Esophagus muscularis mucosa (tissue), 4 donors: ENCODE data around the gene DNAJC12. TPM values are rescaled to one million over a fixed set of nuclear protein-coding genes. Genes with fewer than 3 reads are reported as not detected.

Experiments
- DNase-seq: peaks from one replicate; pipeline ENCODE4 v3.0.0-alpha.2; 2017; ENCODE audit errors: extremely low spot score
- H3K27ac ChIP-seq, 4 donors: fragments of 200-600 bp; sonication (generic); replicated peaks in 1 of 4; 1 replicate in 3 of 4; 2 replicates in 1 of 4; pipeline ENCODE4 v1.5.1; 2016 to 2019; ENCODE audit warnings: mild to moderate bottlenecking in 1 of 4
- H3K27me3 ChIP-seq, 4 donors: fragments of 200-600 bp; sonication (generic); one replicate each; pipeline versions ENCODE4 v1.5.1 to v1.6.0; 2016 to 2019
- H3K36me3 ChIP-seq, 4 donors: fragments of 200-600 bp; sonication (generic); one replicate each; pipeline ENCODE4 v1.5.1; 2016 to 2019
- H3K4me1 ChIP-seq, 4 donors: fragments of 200-600 bp; sonication (generic); one replicate each; pipeline ENCODE4 v1.5.1; 2016 to 2019
- H3K4me3 ChIP-seq, 4 donors: fragments of 200-600 bp; sonication (generic); 1 replicate in 2 of 4; 2 replicates in 2 of 4; pipeline ENCODE4 v1.5.1; 2016 to 2019; ENCODE audit warnings: mild to moderate bottlenecking in 4 of 4, moderate library complexity in 1 of 4
- H3K9me3 ChIP-seq, 4 donors: fragments of 200-600 bp; sonication (generic); 1 replicate in 3 of 4; 2 replicates in 1 of 4; pipeline ENCODE4 v1.5.1; 2016 to 2019
- EP300 ChIP-seq: sonication (generic); formaldehyde crosslinking; IDR thresholded peaks from one replicate; pipeline ENCODE4 v1.6.1; 2017; ENCODE audit warnings: antibody characterized with exemption
- POLR2A ChIP-seq: fragments of 450-650 bp; IDR thresholded peaks from one replicate; pipeline ENCODE4 v1.6.1; 2017; ENCODE audit warnings: antibody characterized with exemption, moderate library complexity, mild to moderate bottlenecking, low read depth
- POLR2AphosphoS5 ChIP-seq, 2 donors: sonication (generic); formaldehyde crosslinking; IDR thresholded peaks; one replicate each; pipeline ENCODE4 v1.6.1; 2017; ENCODE audit warnings: antibody characterized with exemption in 2 of 2
- WGBS: methylation state at CpG from one replicate; pipeline ENCODE4 v1.1.5; 2018; 5-methylcytosine and 5-hydroxymethylcytosine counted together
- intact Hi-C: fragments of 100-400 bp; cut with DNase I; formaldehyde crosslinking; loops from one replicate; pipeline ENCODE4 v1.15.1; 2023
- total RNA-seq, 4 donors: library from RNA; depleted of rRNA; stranded (reverse); fragments of >200 nt; gene quantifications; one replicate each; pipeline versions ENCODE4 v1.1.0 to v1.2.1, GENCODE V29; 2016
- TF ChIP-seq, protein P1 (sequence below), 3 experiments: fragments of 200-600 bp in 2 of 3; fragments of 450-650 bp in 1 of 3; sonication (generic) in 2 of 3; IDR thresholded peaks; one replicate each; pipeline ENCODE4 v1.5.1; 2017 to 2019; ENCODE audit warnings: antibody characterized with exemption in 3 of 3, mild to moderate bottlenecking in 2 of 3, moderate library complexity in 1 of 3

The DNAJC12 gene
- total RNA-seq, 4 donors from 2014 or later, result 4.1 to 7.6 (median 6.5) TPM

DNA sequence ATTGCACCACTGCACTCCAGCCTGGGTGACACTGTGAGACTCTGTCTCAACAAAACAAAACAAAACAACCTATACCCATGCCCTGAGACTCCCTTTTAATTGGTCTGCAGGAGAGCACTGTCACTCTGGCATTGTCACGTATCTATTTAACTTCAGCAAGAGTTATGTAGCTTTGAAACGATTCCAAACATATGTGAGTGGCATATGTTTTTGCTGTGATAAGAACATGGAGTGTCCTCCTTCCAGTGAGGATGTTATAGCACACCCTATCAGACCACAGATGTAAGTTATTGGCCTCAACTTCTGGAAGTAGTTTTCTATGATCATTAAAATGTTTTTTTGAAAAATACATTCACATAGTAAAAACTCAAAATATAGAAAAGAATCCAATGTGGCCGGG, 15.5 kb upstream of the DNAJC12 start:
- Histone ChIP-seq H3K4me1 (peaks cover 6 to 14% (median 11%) of the 10 kb centered on the region in 4 donors), H3K27ac (no peak overlapping the region), H3K36me3 (no peaks in the 10 kb centered on the region), H3K9me3 (no peaks in the 10 kb centered on the region), H3K27me3 (no peaks in the 10 kb centered on the region), H3K4me3 (no peak overlapping the region)
- WGBS, result 87% methylated on average over 3 of the region's 3 CpGs
- no peak for DNase-seq
- TF ChIP-seq, protein P1, sequence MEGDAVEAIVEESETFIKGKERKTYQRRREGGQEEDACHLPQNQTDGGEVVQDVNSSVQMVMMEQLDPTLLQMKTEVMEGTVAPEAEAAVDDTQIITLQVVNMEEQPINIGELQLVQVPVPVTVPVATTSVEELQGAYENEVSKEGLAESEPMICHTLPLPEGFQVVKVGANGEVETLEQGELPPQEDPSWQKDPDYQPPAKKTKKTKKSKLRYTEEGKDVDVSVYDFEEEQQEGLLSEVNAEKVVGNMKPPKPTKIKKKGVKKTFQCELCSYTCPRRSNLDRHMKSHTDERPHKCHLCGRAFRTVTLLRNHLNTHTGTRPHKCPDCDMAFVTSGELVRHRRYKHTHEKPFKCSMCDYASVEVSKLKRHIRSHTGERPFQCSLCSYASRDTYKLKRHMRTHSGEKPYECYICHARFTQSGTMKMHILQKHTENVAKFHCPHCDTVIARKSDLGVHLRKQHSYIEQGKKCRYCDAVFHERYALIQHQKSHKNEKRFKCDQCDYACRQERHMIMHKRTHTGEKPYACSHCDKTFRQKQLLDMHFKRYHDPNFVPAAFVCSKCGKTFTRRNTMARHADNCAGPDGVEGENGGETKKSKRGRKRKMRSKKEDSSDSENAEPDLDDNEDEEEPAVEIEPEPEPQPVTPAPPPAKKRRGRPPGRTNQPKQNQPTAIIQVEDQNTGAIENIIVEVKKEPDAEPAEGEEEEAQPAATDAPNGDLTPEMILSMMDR (IDR thresholded peaks at IDR 0.05), result no peak
- no peak for TF ChIP-seq POLR2A
- no peak for TF ChIP-seq EP300
- intact Hi-C loops, result loop anchor here (10.0 kb wide), 1 partner anchor 221 kb away; the partner anchor contains the start of gene HERC4

DNA sequence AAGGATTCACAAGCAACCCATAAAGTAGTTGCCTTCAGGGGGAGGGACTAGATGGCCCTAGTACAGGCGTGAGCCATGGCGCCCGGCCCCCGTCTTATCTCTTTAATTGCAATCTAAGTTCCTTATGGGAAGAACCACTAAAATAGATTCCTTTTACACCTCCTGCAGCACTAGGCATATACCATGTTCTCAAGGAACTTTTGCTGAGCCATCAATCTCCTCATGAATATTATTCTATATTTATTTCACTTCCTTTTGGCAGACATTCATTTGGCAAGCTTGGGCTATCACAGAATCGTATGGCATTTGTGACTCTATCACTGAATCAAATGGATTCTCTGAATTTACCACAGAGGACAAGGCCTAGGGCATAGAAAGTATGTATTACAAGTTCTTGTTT, 14.8 kb upstream of the DNAJC12 start:
- Histone ChIP-seq H3K4me1 (peaks cover 6 to 14% (median 11%) of the 10 kb centered on the region in 4 donors), H3K9me3 (no peaks in the 10 kb centered on the region), H3K27ac (no peak overlapping the region), H3K27me3 (no peaks in the 10 kb centered on the region), H3K4me3 (no peak overlapping the region), H3K36me3 (no peaks in the 10 kb centered on the region)
- no peak for DNase-seq
- 83% methylated on average over 5 of the region's 5 CpGs for WGBS
- intact Hi-C loops, result loop anchor here (10.0 kb wide), 1 partner anchor 222 kb away; the partner anchor contains the start of gene HERC4
- TF ChIP-seq POLR2AphosphoS5 (IDR thresholded peaks at IDR 0.05), result no peak
- TF ChIP-seq, protein P1 (IDR thresholded peaks at IDR 0.05), result no peak
- TF ChIP-seq EP300, result no peak
- no peak for TF ChIP-seq POLR2A

DNA sequence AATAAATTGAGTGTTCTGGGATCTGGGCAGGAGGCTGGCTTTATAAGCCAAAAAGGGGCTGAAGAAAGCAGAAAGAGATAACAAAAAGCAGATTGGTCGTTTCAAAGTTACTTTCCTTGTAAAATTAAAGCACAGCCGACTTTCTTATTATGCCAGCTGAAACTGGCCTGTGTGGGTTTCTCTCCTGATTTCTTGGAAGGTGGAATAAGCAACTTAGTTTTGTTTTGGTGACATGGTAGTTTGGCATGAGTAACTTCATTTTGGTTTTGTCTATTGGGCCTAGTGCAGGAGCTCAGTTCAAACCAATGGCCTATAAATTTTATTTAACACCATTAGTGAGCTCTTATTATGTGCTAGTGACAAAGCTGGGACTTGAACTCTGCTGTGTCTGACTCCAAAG, 13.2 kb upstream of the DNAJC12 start:
- Histone ChIP-seq H3K36me3 (no peaks in the 10 kb centered on the region), H3K4me1 (peaks cover 6 to 14% (median 11%) of the 10 kb centered on the region in 4 donors), H3K4me3 (no peak overlapping the region), H3K9me3 (no peaks in the 10 kb centered on the region), H3K27me3 (no peaks in the 10 kb centered on the region), H3K27ac (no peak overlapping the region)
- intact Hi-C loops, result loop anchor here (10.0 kb wide), 1 partner anchor 224 kb away; the partner anchor contains the start of gene HERC4
- WGBS, result 77% methylated on average over 2 of the region's 2 CpGs
- no peak for DNase-seq
- TF ChIP-seq EP300 (no peak), POLR2A (no peak), POLR2AphosphoS5 (IDR thresholded peaks at IDR 0.05) (no peak)
- TF ChIP-seq, protein P1 (IDR thresholded peaks at IDR 0.05), result no peak

DNA sequence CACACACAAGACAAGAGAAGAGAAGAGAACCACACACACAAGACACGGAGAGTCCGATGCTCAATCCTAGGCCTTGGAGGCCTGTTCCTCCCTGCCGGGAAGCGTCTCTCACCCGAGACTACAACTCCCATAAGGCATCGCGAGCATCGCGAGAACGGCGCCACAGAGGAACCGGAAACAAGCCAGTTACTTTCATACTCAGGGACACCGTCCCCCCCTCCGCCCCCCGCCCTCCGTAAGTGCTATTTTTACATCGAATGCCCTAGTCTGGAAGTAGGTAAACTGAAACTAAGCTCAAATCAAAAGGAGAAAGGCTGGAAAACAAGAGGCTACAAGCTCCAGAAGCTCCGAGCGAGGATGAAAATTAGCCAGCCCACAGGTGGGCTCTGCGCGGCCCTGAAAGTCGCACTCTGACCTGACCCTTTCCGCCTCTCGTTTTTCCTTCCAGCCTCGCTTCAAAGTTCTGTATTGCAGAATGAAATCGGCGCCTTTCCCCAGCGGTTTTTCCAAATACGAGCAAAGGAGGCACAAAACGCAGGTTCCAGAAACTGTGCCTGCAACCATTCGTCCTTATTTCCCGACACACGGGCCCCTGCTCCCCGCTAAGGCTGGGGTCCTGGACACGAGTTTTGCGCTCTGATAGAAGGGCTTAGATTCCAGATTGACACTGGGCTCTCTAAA, 11.5 kb upstream of the DNAJC12 start:
- TF ChIP-seq POLR2A, result no peak
- peak; percentile 81 to 92 for TF ChIP-seq POLR2AphosphoS5 (IDR thresholded peaks at IDR 0.05)
- TF ChIP-seq, protein P1 (IDR thresholded peaks at IDR 0.05), result peak in 1 of 3 experiments; percentile 23
- WGBS, result under 1% methylated on average over 36 of the region's 36 CpGs
- Histone ChIP-seq H3K9me3 (no peaks in the 10 kb centered on the region), H3K36me3 (no peaks in the 10 kb centered on the region), H3K4me3 (peak overlapping the region; percentile 66 to 92 (median 70)), H3K27me3 (no peaks in the 10 kb centered on the region), H3K4me1 (peaks cover 6 to 9% (median 8%) of the 10 kb centered on the region in 4 donors), H3K27ac (peak overlapping the region; percentile 88 to 98 (median 94))
- intact Hi-C loops, result loop anchor here (10.0 kb wide), 1 partner anchor 225 kb away; the partner anchor contains the start of gene HERC4
- DNase-seq, result peak; percentile 98
